Amniotic stem cell (primary cell): ENCODE results near the gene ZDHHC1.
"Not testable (repeated sequence)": the region's sequence is repeated elsewhere in the genome, so short reads cannot be mapped to it uniquely, and the experiment has no call there.

Experiments
- DNase-seq: peaks from one replicate; lab custom pipeline; 2025; lab: John Stamatoyannopoulos, UW

Gene ZDHHC1

GRCh38 chr16:67430977-67431774 lies 14.9 kb upstream of the ZDHHC1 start, which contains the start of gene HSD11B2:
HSD11B2 (plus strand) TSS chr16:67431121; CDS start chr16:67431249, 128 bp downstream.
- DNase-seq, result peak; percentile 37

GRCh38 chr16:67430504-67430976 lies 14.3 kb upstream of the ZDHHC1 start:
- no peak for DNase-seq

DNA sequence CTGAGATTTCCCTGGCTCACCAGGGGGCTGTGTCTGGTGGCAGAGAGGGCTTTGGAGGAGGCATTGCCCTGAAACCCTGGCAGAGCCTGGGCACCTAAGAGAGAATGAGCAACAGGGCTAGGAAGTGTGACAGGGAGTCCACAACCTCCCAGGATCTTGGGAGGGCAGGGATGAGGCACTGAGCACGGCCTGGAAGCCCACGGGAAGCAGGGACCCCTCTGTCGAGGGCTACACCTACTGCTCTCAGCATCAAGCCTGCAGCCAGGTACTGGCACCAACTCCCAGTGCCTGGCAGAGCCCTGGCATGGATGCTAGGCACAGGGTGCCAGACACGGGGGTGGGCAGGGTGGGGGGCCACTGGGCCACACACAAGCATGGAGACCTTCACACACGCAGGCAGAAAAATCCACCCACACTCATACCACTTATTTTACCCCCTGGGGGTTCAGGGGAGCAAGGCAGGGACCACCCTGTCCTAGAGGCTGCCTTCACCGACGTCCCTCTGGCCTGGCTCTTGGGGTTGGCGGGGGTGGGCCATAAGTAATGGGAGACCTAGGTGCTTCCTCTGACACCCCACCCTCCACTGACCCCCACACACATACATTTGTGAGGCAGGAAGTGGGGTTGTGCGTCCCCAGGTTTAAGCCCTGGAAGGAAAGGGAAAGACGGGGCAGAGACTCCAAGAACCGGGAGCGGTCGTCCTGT lies 13.7 kb upstream of the ZDHHC1 start:
- DNase-seq, result no peak

DNA sequence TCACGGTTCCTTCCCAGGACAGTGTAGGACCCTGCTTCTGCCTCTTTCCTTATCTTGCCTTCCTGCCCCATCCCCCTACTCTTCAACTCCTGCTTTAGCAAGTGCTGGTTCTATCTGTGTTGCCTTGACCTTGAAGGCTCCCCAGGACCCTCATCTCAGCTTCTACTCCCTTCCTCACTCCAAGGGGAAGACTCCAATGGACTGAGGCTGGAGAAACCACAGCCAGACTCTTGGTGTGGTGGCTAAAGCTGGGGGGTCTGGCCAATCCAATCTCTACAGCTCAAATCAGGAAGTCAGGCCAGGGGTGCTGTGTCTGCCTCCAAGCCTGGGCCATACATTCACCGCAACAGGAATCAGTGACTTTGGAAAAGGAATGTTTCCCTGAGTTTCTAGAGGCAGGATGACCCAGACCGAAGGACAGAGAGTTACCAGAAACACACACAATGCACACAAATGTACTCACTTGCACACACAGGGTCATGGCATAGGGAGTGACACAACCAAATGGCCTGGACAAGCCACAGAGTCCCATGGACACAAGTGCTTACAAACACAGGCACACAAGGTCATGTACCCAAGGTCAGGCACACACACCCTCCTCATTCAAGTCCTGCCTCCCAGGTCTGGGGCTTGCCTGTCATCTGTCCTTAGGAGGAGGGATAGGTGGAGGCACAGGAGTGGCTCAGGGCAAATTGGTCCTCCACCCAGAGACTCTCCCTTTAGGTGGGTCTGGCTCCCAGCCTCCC lies 12.9 kb upstream of the ZDHHC1 start:
- DNase-seq, result no peak

GRCh38 chr16:67428146-67428731 lies 12.0 kb upstream of the ZDHHC1 start:
- peak; percentile 7 for DNase-seq

- DNase-seq, result no peak
Measured at GRCh38 chr16:67426950-67427349, 10.7 kb upstream of the ZDHHC1 start.

GRCh38 chr16:67426022-67426421 lies 9.7 kb upstream of the ZDHHC1 start:
- no peak for DNase-seq

DNA sequence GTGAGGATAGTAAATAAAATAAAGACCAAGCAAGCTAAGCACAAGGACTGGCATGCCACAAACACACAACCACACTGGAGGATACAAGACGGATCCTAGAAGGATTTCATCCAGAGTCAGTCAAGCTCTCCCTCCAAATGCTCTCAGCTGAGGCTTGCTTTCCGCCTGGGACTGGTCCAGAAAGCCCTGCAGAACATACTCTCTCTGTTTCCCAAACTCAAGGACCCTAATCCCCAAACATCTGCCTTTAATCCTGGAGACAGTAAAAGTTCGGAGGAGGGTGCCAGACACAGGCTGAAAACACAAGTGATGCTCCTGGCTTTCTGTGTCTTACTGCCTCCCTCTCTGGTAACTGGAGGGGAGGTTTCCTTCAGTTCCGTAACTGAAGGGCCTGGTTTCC lies 9.3 kb upstream of the ZDHHC1 start:
- DNase-seq, result no peak

DNA sequence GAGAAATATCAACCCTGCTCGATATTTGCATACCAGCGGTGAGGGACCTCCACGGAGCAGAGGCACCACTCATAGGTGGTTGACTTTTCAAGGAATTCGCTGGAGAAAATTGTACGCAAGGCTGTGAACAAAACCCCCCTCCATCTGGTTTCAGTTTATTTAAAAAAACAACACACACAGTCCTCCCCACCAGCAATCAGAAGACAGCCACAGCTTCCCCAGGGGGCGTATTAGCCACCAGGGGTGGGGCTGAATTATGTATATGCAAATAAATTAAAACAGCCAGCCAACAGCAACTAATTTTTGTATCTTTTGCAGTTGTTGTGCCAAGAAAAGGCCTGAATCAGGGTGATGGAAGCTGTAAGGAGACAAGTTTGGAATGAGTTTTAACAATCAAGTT lies 8.8 kb upstream of the ZDHHC1 start:
- no peak for DNase-seq

DNA sequence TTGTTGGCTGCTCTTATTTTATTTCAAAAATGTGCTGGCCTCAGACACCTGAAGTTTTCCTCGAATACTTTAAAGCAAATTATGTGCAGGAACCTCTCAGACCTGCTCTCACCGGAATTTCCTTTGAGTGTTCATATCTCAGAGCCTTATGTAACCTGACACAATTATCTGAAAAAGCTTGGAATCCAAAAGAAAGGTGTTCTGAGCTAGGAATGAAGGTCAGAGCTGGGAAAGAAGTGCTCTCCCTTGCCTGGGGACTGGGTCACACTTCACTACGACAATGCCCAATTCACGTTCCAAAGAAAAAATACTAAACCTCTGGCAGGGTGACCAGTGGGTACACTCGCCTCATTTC lies 8.0 kb upstream of the ZDHHC1 start:
- no peak for DNase-seq

- no peak for DNase-seq
Measured at GRCh38 chr16:67423611-67424260, 7.5 kb upstream of the ZDHHC1 start.

GRCh38 chr16:67423015-67423414 lies 6.7 kb upstream of the ZDHHC1 start:
- no peak for DNase-seq

GRCh38 chr16:67421030-67421429 lies 4.8 kb upstream of the ZDHHC1 start:
- DNase-seq, result no peak

GRCh38 chr16:67419931-67420330 lies 3.7 kb upstream of the ZDHHC1 start:
- DNase-seq, result no peak

DNA sequence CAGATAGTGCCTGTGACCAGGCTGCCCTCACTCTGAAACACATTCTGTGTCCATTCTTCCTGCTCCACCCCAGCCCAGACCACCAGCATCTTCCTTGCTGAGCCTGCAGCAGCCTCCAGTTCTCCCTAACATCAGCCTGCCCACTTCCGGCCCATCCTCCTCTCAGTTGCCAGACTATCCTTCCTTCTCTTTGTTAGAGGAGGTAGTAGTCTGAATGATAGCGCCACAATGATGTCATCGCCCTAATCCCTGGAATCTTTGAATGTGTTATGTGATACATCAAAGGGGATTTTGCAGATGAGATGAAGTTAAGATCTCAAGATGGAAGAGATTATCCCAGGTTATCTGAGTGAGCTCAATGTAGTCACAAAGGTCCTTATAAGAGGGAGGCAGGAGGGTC lies 3.2 kb upstream of the ZDHHC1 start:
- no peak for DNase-seq

- no peak for DNase-seq
Measured at GRCh38 chr16:67417333-67418061, 1.2 kb upstream of the ZDHHC1 start.

DNA sequence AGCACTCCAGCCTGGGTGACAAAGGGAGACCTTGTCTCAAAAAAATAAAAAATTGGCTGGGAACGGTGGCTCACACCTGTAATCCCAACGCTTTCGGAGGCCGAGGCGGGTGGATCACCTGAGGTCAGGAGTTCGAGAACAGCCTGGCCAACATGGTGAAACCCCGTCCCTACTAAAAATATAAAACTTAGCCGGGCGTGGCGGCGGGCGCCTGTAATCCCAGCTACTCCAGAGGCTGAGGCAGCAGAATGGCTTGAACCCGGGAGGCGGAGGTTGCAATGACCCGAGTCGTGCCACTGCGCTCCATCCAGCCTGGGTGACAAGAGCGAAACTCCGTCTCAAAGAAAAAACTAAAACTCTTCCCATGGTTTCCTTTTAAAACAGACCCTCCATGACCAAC lies 856 bp downstream of the ZDHHC1 start:
- not testable (repeated sequence) for DNase-seq

DNA sequence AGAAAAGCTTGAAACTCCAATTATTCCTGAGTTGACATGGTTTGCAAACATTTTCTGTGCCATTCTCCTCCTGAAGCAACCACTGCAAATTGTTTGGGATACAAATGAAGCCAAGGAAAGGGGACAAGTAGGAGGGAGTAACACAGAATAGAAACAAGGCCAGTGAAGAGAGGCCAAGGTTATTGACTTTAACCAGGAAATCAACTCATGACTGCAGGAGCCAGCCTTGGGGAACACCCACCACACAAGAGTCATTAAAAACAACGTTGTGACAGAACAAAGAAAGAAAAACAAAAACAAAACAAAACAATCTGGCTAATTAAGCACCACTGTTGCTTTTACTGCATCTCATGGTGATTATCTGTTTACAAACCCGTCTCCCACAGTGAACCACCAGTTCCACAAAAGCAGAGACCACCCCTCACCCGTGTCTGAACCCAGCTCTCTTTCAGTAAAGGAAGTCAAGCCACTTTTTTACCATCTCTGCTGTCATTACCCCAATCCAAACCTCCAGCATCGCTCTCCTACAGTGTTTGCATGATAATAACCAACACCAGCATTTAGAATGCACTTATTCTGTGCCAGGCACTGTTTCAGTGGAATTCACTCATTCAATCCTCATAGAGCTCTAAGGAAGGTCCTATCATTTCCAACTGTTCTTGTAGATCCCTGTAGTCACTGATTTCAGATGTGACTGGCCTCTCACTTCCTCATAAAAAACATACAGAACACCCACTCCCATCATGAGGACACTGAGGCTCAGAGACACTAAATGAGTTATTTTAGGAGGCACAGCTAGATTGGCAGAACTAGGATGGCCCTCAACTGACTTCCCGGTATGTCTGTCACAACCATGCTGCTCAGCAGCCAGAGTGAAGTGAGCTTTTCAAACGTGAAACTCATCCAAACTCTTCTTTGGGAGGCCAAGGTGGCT lies 2.0 kb downstream of the ZDHHC1 start:
- no peak for DNase-seq

- DNase-seq, result no peak
Measured at GRCh38 chr16:67412294-67412693, 4.0 kb downstream of the ZDHHC1 start.

DNA sequence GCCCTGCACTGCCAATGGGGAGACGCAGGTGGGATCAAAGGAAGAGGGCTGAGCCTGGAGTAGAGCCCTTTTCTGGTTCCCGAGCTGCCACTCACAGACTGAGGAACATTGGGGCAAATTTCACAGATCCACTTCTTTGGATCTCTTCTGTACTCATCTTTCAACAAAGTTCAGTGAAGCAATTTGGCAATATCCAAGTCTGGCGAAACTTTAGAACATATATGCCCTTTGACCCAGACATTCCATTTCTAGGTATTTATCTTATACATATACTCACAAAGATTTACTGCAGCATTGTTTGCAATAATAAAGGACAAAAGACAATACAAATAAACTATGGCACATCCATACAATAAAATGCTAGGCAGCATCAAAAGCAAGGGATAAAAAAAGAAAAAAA lies 4.9 kb downstream of the ZDHHC1 start:
- no peak for DNase-seq
